ENCODE data around the gene PACS1.
A peak's percentile ranks its signal among the peaks of the same experiment; 100 is the strongest.
"Not testable (repeated sequence)": the region's sequence is repeated elsewhere in the genome, so short reads cannot be mapped to it uniquely, and the experiment has no call there.

PACS1 gene

GRCh38 chr11:66069715-66070603, at the start of gene PACS1:
Gene PACS1, plus strand, starts transcription at chr11:66070272. Its CDS starts 215 bp downstream, at chr11:66070487.
- ChIA-PET POLR2A (interaction anchor here (1.0 to 3.2 kb wide), 2 partner anchors 17 to 50 kb away, joined by 3 to 34 read pairs; partner anchors contain the start of gene SF3B2), CTCF (interaction anchor here (0.5 to 2.5 kb wide), 6 partner anchors 9 to 316 kb away, joined by 3 to 24 read pairs (median 3); partner anchors contain the start of gene SF3B2)
- no peak for TF ChIP-seq FOXA1 (IDR thresholded peaks at IDR 0.05)
- TF ChIP-seq NFRKB (IDR thresholded peaks at IDR 0.05) = no peak
- TF ChIP-seq CTBP1 (IDR thresholded peaks at IDR 0.05; ENCODE audit: borderline replicate concordance) = no peak
- no peak for TF ChIP-seq FOXM1 (IDR thresholded peaks at IDR 0.05; ENCODE audit: borderline replicate concordance)
- no peak for TF ChIP-seq FOXK2 (IDR thresholded peaks at IDR 0.05)
- TF ChIP-seq SUZ12 (IDR thresholded peaks at IDR 0.05) = no peak
- no peak for TF ChIP-seq TARDBP (IDR thresholded peaks at IDR 0.05)
- no peak for TF ChIP-seq ARNT (IDR thresholded peaks at IDR 0.05)
- no peak for TF ChIP-seq BHLHE40 (IDR thresholded peaks at IDR 0.05; ENCODE audit: borderline replicate concordance)
- TF ChIP-seq LEF1 (IDR thresholded peaks at IDR 0.05; ENCODE audit: borderline replicate concordance) = no peak
- TF ChIP-seq SP1 (IDR thresholded peaks at IDR 0.05) = no peak
- no peak for TF ChIP-seq ELF4 (IDR thresholded peaks at IDR 0.05)
- TF ChIP-seq HDGF (IDR thresholded peaks at IDR 0.05; ENCODE audit: borderline replicate concordance) = no peak
- no peak for TF ChIP-seq L3MBTL2 (conservative IDR thresholded peaks at IDR 0.05)
- TF ChIP-seq PKNOX1 (IDR thresholded peaks at IDR 0.05) = no peak
- no peak for TF ChIP-seq ZNF384 (IDR thresholded peaks at IDR 0.05)
- DNase-seq (ENCODE audit: extremely low spot score) = peak; percentile 72

- ChIA-PET CTCF (no interaction called here), POLR2A (no interaction called here)
- DNase-seq (ENCODE audit: extremely low spot score) = no peak
- no peak for TF ChIP-seq L3MBTL2 (conservative IDR thresholded peaks at IDR 0.05)
- no peak for TF ChIP-seq NFRKB (IDR thresholded peaks at IDR 0.05)
- TF ChIP-seq FOXA1 (IDR thresholded peaks at IDR 0.05) = no peak
- TF ChIP-seq LEF1 (IDR thresholded peaks at IDR 0.05; ENCODE audit: borderline replicate concordance) = no peak
Observed at GRCh38 chr11:66020618-66021357, 49.3 kb upstream of the PACS1 start.

GRCh38 chr11:66022401-66023185, 47.5 kb upstream of the PACS1 start:
- ChIA-PET CTCF (interaction anchor here (0.6 to 1.7 kb wide), 12 partner anchors 8 to 267 kb away, joined by 3 to 11 read pairs (median 4); partner anchors contain the start of gene MUS81), POLR2A (interaction anchor here (0.6 to 1.5 kb wide), 7 partner anchors 14 to 164 kb away, joined by 3 to 7 read pairs (median 3); partner anchors contain the start of genes BANF1, EIF1AD and SF3B2)
- DNase-seq (ENCODE audit: extremely low spot score) = peak; percentile 94
- no peak for TF ChIP-seq ELF4 (IDR thresholded peaks at IDR 0.05)
- peak; percentile 34; the same call in 1 of the 2 replicates for TF ChIP-seq L3MBTL2 (conservative IDR thresholded peaks at IDR 0.05)
- no peak for TF ChIP-seq FOXM1 (IDR thresholded peaks at IDR 0.05; ENCODE audit: borderline replicate concordance)

- not testable (repeated sequence) for DNase-seq (ENCODE audit: extremely low spot score)
- ChIA-PET POLR2A (interaction anchor here (1.2 to 1.5 kb wide), 3 partner anchors 17 to 29 kb away, joined by 4 to 7 read pairs (median 7); partner anchors contain the start of genes BANF1, EIF1AD and SF3B2), CTCF (interaction anchor here (0.6 to 1.7 kb wide), 7 partner anchors 10 to 268 kb away, joined by 3 to 11 read pairs (median 5); partner anchors contain the start of gene MUS81)
Observed at GRCh38 chr11:66023186-66023440, 47.0 kb upstream of the PACS1 start.

GRCh38 chr11:66026017-66026529, 44.0 kb upstream of the PACS1 start, which contains the start of gene CATSPER1:
Gene CATSPER1, minus strand, starts transcription at chr11:66026479. Its CDS starts 100 bp downstream, at chr11:66026379.
- CTCF ChIA-PET = no interaction called here
- no peak for TF ChIP-seq ELF4 (IDR thresholded peaks at IDR 0.05)
- TF ChIP-seq LEF1 (IDR thresholded peaks at IDR 0.05; ENCODE audit: borderline replicate concordance) = no peak
- no peak for TF ChIP-seq BHLHE40 (IDR thresholded peaks at IDR 0.05; ENCODE audit: borderline replicate concordance)
- no peak for DNase-seq (ENCODE audit: extremely low spot score)
- POLR2A ChIA-PET = no interaction called here

GRCh38 chr11:66032957-66033735, 36.9 kb upstream of the PACS1 start:
- ChIA-PET CTCF (no interaction called here), POLR2A (no interaction called here)
- no peak for DNase-seq (ENCODE audit: extremely low spot score)
- TF ChIP-seq FOXA1 (IDR thresholded peaks at IDR 0.05) (no peak), SUZ12 (IDR thresholded peaks at IDR 0.05) (no peak), LEF1 (IDR thresholded peaks at IDR 0.05; ENCODE audit: borderline replicate concordance) (no peak), ARNT (IDR thresholded peaks at IDR 0.05) (no peak), FOXK2 (IDR thresholded peaks at IDR 0.05) (no peak), CTBP1 (IDR thresholded peaks at IDR 0.05; ENCODE audit: borderline replicate concordance) (no peak), HDGF (IDR thresholded peaks at IDR 0.05; ENCODE audit: borderline replicate concordance) (no peak), TARDBP (IDR thresholded peaks at IDR 0.05) (no peak), PKNOX1 (IDR thresholded peaks at IDR 0.05) (no peak), ELF4 (IDR thresholded peaks at IDR 0.05) (no peak)

Data from HEK293T (cell line).